GM19324 (cell line): Measurements from ENCODE around the gene METRN.
"Not testable (repeated sequence)": the region's sequence is repeated elsewhere in the genome, so short reads cannot be mapped to it uniquely, and the experiment has no call there.

Experiments
- ATAC-seq: cut with Tn5 transposase; IDR thresholded peaks from one replicate; pipeline ENCODE4 v1.9.1; 2021; ENCODE audit warnings: mild to moderate bottlenecking, moderate library complexity; ENCODE audit not compliant: unreplicated experiment, low FRiP score

METRN gene

GRCh38 chr16:689175-689897, 25.6 kb upstream of the METRN start:
- no peak for ATAC-seq

- not testable (repeated sequence) for ATAC-seq
These were observed 23.7 kb upstream of the METRN start for GRCh38 chr16:691242-691641.

- ATAC-seq = no peak
These were observed 22.4 kb upstream of the METRN start for GRCh38 chr16:692356-693108.

- no peak for ATAC-seq
These were observed 21.6 kb upstream of the METRN start for GRCh38 chr16:693364-693763.

- ATAC-seq = no peak
These were observed 21.2 kb upstream of the METRN start for GRCh38 chr16:693766-694165.

GRCh38 chr16:694187-694862, 20.6 kb upstream of the METRN start:
- ATAC-seq = no peak

- no peak for ATAC-seq
These were observed 20.0 kb upstream of the METRN start for GRCh38 chr16:694863-695354.

GRCh38 chr16:695355-696089, 19.4 kb upstream of the METRN start:
- no peak for ATAC-seq

- no peak for ATAC-seq
These were observed 15.8 kb upstream of the METRN start for GRCh38 chr16:698911-699671.

GRCh38 chr16:700684-701584, 14.0 kb upstream of the METRN start:
- ATAC-seq = no peak

- no peak for ATAC-seq
These were observed 12.6 kb upstream of the METRN start for GRCh38 chr16:702341-702740.

GRCh38 chr16:703406-703805, 11.5 kb upstream of the METRN start:
- ATAC-seq = no peak

- no peak for ATAC-seq
These were observed 10.9 kb upstream of the METRN start for GRCh38 chr16:704047-704446.

GRCh38 chr16:704552-705380, 10.2 kb upstream of the METRN start:
- no peak for ATAC-seq

GRCh38 chr16:705431-706188, 9.3 kb upstream of the METRN start, which contains the start of gene FBXL16:
Gene FBXL16, minus strand, starts transcription at chr16:705801. Its CDS starts 8,396 bp downstream, at chr16:697405.
- no peak for ATAC-seq

GRCh38 chr16:706189-707061, 8.5 kb upstream of the METRN start:
- ATAC-seq = no peak
